GM06990 (cell line): ENCODE data around the gene GBA2.

Experiments used
- DNase-seq: peaks from one replicate; pipeline ENCODE4 v3.0.0-alpha.2; 2011; ENCODE audit not compliant: insufficient read length; ENCODE audit errors: extremely low read depth
- H3K27me3 ChIP-seq: replicated peaks from 2 replicates; pipeline ENCODE4 v1.6.0; 2011; ENCODE audit warnings: low read length; ENCODE audit not compliant: control insufficient read depth, insufficient read depth
- H3K36me3 ChIP-seq: 2 replicates; pipeline ENCODE4 v1.5.1; 2011; ENCODE audit warnings: low read length; ENCODE audit not compliant: control insufficient read depth, insufficient read depth
- H3K4me3 ChIP-seq: replicated peaks from 2 replicates; pipeline ENCODE4 v1.5.1; 2011; ENCODE audit warnings: low read depth, mild to moderate bottlenecking, control low read depth, low read length
- TF ChIP-seq, protein P1 (sequence below): IDR thresholded peaks from 2 replicates; pipeline ENCODE4 v1.5.1; 2011; ENCODE audit warnings: low read length, control low read depth, mild to moderate bottlenecking, inconsistent platforms; ENCODE audit not compliant: insufficient read depth, poor library complexity, severe bottlenecking

GBA2 gene

DNA sequence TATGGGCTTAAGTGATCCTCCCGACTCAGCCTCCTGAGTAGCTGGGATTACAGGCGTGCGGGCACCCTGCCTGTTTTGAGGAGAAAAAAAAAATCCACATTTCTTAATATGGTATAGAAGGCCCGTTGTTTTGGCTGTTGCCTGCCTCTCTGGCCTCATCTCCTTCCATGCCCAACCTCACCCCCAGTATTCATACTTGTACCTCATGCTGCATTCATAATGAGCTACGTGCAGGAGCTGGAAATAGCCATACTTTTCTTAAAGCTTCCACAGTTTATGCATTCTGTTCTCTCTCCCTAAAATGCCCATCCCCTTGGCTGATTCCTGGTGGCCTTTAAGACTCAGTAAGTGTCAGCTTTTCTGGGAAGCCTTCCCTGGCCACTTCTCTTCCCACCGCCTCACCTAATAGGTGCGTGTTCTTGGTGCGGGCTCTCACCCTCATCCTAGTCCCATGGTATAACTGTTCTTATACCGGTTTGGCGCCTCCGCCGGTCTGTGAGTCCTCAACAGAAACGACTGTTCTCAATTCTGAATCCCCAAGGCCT, 57.2 kb downstream of the GBA2 start:
- TF ChIP-seq, protein P1, sequence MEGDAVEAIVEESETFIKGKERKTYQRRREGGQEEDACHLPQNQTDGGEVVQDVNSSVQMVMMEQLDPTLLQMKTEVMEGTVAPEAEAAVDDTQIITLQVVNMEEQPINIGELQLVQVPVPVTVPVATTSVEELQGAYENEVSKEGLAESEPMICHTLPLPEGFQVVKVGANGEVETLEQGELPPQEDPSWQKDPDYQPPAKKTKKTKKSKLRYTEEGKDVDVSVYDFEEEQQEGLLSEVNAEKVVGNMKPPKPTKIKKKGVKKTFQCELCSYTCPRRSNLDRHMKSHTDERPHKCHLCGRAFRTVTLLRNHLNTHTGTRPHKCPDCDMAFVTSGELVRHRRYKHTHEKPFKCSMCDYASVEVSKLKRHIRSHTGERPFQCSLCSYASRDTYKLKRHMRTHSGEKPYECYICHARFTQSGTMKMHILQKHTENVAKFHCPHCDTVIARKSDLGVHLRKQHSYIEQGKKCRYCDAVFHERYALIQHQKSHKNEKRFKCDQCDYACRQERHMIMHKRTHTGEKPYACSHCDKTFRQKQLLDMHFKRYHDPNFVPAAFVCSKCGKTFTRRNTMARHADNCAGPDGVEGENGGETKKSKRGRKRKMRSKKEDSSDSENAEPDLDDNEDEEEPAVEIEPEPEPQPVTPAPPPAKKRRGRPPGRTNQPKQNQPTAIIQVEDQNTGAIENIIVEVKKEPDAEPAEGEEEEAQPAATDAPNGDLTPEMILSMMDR, result no peak
- Histone ChIP-seq H3K4me3 (no peak overlapping the region), H3K36me3 (peaks cover 6% of the 10 kb centered on the region), H3K27me3 (no peaks in the 10 kb centered on the region)
- DNase-seq, result no peak

DNA sequence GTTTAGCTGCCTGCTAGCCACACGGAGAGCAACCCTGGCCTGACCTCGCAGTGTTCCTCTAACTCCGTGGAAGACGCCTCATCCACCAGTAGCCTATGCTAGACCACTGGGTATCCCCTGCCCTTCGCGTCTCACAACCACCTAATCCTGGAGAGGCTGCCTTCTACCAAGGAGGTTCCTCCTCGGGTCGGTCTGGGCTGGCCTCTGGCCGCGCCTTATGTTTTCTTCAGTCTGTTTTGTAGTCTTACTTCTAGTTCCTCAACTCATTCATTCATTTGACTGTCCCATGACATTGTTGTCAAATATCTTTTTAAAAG, 57.7 kb downstream of the GBA2 start:
- Histone ChIP-seq H3K36me3 (peaks cover 3% of the 10 kb centered on the region), H3K27me3 (no peaks in the 10 kb centered on the region), H3K4me3 (peak overlapping the region; percentile 71)
- TF ChIP-seq, protein P1, result no peak
- no peak for DNase-seq

DNA sequence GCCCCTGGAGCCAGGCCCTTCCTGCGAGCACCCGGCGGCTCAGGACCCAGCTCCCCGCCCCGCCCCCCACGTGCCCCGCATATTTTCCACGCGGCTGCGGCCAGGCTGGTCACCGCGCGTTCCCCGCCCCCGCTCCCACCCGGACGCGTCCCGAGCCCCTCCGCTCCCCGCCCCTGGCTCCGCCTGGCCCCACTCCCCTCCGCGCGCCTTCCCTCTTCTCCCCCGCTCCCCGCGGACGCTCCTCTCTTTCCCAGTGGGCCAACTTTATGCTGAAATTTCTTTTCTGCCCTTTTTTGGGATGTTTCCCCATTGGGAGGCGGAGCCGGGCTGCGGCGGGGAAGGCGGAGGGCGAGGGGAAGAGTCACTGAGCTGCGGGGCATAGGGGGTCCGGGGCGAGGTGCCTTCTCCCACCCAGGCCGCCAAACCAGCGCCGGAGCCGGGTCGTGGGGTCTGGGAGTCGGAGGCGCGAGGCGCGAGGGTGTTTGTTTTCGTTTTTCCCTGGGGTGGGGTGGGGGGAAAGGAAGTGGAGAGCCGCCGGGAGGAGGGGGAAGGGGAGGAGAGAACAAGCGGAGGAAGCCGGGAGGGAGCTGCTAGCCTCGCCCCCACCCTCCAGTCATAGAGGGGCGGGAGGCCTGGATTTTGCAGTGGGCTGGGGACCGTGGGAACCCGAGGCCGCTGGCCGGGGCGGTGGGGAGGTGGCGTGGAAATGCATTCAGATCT, 58.3 kb downstream of the GBA2 start:
- H3K27me3 ChIP-seq, result no peaks in the 10 kb centered on the region
- DNase-seq, result no peak
- TF ChIP-seq, protein P1, result no peak
- peak overlapping the region; percentile 71 for H3K4me3 ChIP-seq
- H3K36me3 ChIP-seq, result no peaks in the 10 kb centered on the region

DNA sequence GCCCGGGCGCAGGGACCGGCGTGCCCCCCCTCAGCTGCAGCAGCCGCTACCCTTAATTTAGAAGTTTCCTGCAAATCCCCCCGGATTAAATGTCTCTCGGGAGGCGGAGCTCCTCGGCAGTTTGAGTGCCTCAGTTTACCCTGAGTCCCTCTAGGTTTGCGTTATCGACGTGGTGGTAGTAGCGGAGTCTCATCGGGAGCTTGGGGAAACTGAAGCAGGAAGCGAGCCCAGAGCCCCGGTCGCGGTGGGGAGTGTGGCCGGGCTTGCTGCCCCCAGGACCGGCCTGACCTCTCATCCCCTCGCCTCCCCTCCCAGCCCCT, 58.8 kb downstream of the GBA2 start:
- Histone ChIP-seq H3K27me3 (no peaks in the 10 kb centered on the region), H3K4me3 (peak overlapping the region; percentile 71), H3K36me3 (no peaks in the 10 kb centered on the region)
- DNase-seq, result no peak
- TF ChIP-seq, protein P1, result no peak

DNA sequence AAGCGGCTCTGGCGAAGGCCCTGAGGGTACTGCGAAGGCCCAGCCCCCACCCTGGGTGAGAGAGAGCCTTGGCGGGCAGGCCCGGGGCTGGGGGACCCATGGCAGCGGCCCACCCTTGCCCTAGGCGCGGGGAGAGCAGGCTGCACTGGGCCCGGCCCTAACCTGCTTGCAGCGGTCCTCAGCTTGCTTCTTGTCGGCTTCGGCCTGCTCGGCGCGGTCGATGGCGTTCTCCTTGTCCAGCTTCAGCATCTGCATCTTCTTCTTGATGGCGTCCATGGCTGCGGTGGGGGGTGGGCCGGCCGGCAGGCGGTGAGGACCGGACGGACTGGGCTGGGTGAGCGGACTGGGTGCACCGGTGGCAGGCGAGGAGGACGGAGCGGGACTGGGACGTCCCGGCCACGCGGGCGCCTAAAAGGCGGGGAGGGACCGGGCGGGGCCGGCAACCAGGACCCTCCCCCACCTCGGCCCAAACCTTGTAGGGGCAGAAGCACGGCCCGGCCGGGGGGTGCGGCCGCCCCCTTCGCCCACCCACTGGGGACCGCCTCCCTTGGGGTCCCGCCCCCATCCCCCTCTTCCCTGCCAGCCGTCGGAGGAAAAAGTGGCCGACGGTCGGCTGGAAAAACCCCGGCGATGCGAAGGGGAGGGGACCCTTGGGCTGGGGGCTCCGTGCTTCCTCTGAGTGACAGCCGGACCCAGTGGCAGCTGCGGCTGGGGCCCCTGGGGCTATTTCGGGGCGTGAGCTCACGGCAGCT, 59.3 kb downstream of the GBA2 start, which contains the start of gene TPM2:
TSS of gene TPM2 (minus strand) at position 384 of the 752 bp plus-strand sequence. CDS start at position 276, 108 bp downstream.
- Histone ChIP-seq H3K27me3 (no peaks in the 10 kb centered on the region), H3K4me3 (peak within 1 kb of the TSS; percentile 71), H3K36me3 (no peaks in the 10 kb centered on the region)
- no peak for DNase-seq
- TF ChIP-seq, protein P1, result no peak
